B cell (primary cell): ENCODE results near the gene TEX51. TPM values are rescaled to one million over a fixed set of nuclear protein-coding genes. Genes with fewer than 3 reads are reported as not detected.

Experiments
- ATAC-seq: fragments of 200-7000 bp; cut with Tn5 transposase; one replicate; pipeline ENCODE4 v1.10.0; 2021; ENCODE audit warnings: low read depth, mild to moderate bottlenecking, moderate number of reproducible peaks, moderate library complexity
- CTCF ChIA-PET: fragments of 350-600 bp; sonication (Branson Sonifier 250); formaldehyde crosslinking; loops from one replicate; lab custom pipeline; 2021; ENCODE audit warnings: antibody characterized with exemption, inconsistent platforms; lab: Charles Lee
- POLR2A ChIA-PET: fragments of 350-600 bp; sonication (Branson Sonifier 250); formaldehyde crosslinking; loops from one replicate; lab custom pipeline; 2021; ENCODE audit warnings: antibody characterized with exemption; lab: Charles Lee
- DNase-seq: peaks from one replicate; pipeline ENCODE4 v3.0.0; 2013
- H2AFZ ChIP-seq: 2 replicates; pipeline ENCODE4 v1.6.1; 2012; ENCODE audit warnings: mild to moderate bottlenecking, low read depth, low read length; ENCODE audit not compliant: insufficient read depth, poor library complexity, severe bottlenecking
- H3K27ac ChIP-seq, 2 donors: 1 replicate in 1 of 2; 2 replicates in 1 of 2; pipeline ENCODE4 v1.5.1; 2012 to 2013; ENCODE audit warnings: low read length in 2 of 2, mild to moderate bottlenecking in 2 of 2, moderate library complexity in 1 of 2
- H3K27me3 ChIP-seq, 4 experiments: fragments of 200-600 bp in 1 of 4; sonication (generic) in 1 of 4; replicated peaks in 1 of 4; 1 replicate in 2 of 4; 2 replicates in 2 of 4; pipeline versions ENCODE4 v1.6.1 to v1.7.0; 2013 to 2016; ENCODE audit warnings: low read length in 3 of 4, mild to moderate bottlenecking in 2 of 4, mixed read lengths in 1 of 4, moderate library complexity in 1 of 4; ENCODE audit not compliant: insufficient read depth in 4 of 4, control insufficient read depth in 3 of 4; ENCODE audit errors: control extremely low read depth in 1 of 4
- H3K36me3 ChIP-seq, 2 experiments: replicated peaks in 1 of 2; 1 replicate in 1 of 2; 2 replicates in 1 of 2; pipeline versions ENCODE4 v1.6.1 to v1.7.1; 2013; ENCODE audit warnings: low read length in 1 of 2; ENCODE audit not compliant: insufficient read depth in 2 of 2, control insufficient read depth in 1 of 2; ENCODE audit errors: control extremely low read depth in 1 of 2, extremely low read depth in 1 of 2
- H3K4me1 ChIP-seq, 2 donors: fragments of 200-600 bp in 1 of 2; sonication (generic) in 1 of 2; 1 replicate in 1 of 2; 2 replicates in 1 of 2; pipeline versions ENCODE4 v1.5.1 to v1.6.1; 2013 to 2017; ENCODE audit warnings: low read length in 2 of 2; ENCODE audit not compliant: control insufficient read depth in 2 of 2, insufficient read depth in 2 of 2
- H3K4me2 ChIP-seq: replicated peaks from 2 replicates; pipeline ENCODE3; 2012; ENCODE audit warnings: mild to moderate bottlenecking, low read depth, low read length; ENCODE audit not compliant: poor library complexity, severe bottlenecking
- H3K4me3 ChIP-seq, 5 experiments: fragments of 200-600 bp in 1 of 5; sonication (generic) in 1 of 5; 1 replicate in 3 of 5; 2 replicates in 2 of 5; pipeline versions ENCODE4 v1.5.1 to v1.7.0; 2011 to 2016; ENCODE audit warnings: low read length in 4 of 5, mild to moderate bottlenecking in 4 of 5, low read depth in 2 of 5, control low read depth in 1 of 5, moderate library complexity in 1 of 5; ENCODE audit not compliant: insufficient read depth in 1 of 5; ENCODE audit errors: control extremely low read depth in 1 of 5, extremely low read depth in 1 of 5
- H3K79me2 ChIP-seq: fragments of 200-600 bp; sonication (generic); one replicate; pipeline ENCODE4 v1.6.0; 2016; ENCODE audit warnings: low read length; ENCODE audit not compliant: control insufficient read depth, insufficient read depth
- H3K9ac ChIP-seq: fragments of 200-600 bp; sonication (generic); 2 replicates; pipeline ENCODE4 v1.6.1; 2017; ENCODE audit warnings: mild to moderate bottlenecking, low read length, moderate library complexity
- H3K9me3 ChIP-seq, 3 donors: one replicate each; pipeline versions ENCODE4 v1.6.1 to v1.7.1; 2013; ENCODE audit warnings: low read length in 2 of 3; ENCODE audit not compliant: control insufficient read depth in 2 of 3, insufficient read depth in 1 of 3; ENCODE audit errors: control extremely low read depth in 1 of 3
- H4K20me1 ChIP-seq: 2 replicates; pipeline ENCODE4 v1.6.0; 2012; ENCODE audit warnings: mild to moderate bottlenecking, low read length; ENCODE audit not compliant: insufficient read depth, control insufficient read depth, poor library complexity, severe bottlenecking
- H3K27ac Mint-ChIP-seq: one replicate; pipeline ENCODE4 v1.8.0; 2021; ENCODE audit warnings: mixed read lengths
- H3K27me3 Mint-ChIP-seq: one replicate; pipeline ENCODE4 v1.8.0; 2021; ENCODE audit warnings: mixed read lengths
- H3K4me1 Mint-ChIP-seq: one replicate; pipeline ENCODE4 v1.8.0; 2021; ENCODE audit warnings: mixed read lengths
- H3K4me3 Mint-ChIP-seq: one replicate; pipeline ENCODE4 v1.8.0; 2021; ENCODE audit warnings: mixed read lengths
- H3K9me3 Mint-ChIP-seq: one replicate; pipeline ENCODE4 v1.8.0; 2022; ENCODE audit warnings: mixed read lengths; ENCODE audit not compliant: insufficient read depth
- EZH2 ChIP-seq: IDR thresholded peaks from 2 replicates; pipeline ENCODE4 v1.6.1; 2012; ENCODE audit warnings: borderline replicate concordance, low read depth, mild to moderate bottlenecking, moderate library complexity, low read length; ENCODE audit not compliant: insufficient read depth, poor library complexity, severe bottlenecking
- WGBS: methylation state at CpG from one replicate; pipeline ENCODE4 v1.1.5; 2013; ENCODE audit warnings: missing lambda C conversion rate; ENCODE audit not compliant: insufficient coverage; 5-methylcytosine and 5-hydroxymethylcytosine counted together
- intact Hi-C: fragments of 100-400 bp; cut with micrococcal nuclease; formaldehyde crosslinking; loops from one replicate; pipeline ENCODE4 v1.10.0; 2022
- polyA plus RNA-seq: library from polyadenylated mRNA; depleted of rRNA; stranded (reverse); fragments of >200 nt; gene quantifications from 2 replicates; pipeline ENCODE4 v1.2.3, GENCODE V29; 2012
- total RNA-seq, 2 donors: library from RNA; stranded (reverse); fragments of 120-200 nt in 1 of 2; gene quantifications; 1 replicate in 1 of 2; 2 replicates in 1 of 2; pipeline versions ENCODE4 v1.2.3 to v1.2.4, GENCODE V29; 2013 to 2022
- TF ChIP-seq, protein P1 (sequence below): fragments of 200-600 bp; IDR thresholded peaks from one replicate; pipeline ENCODE4 v1.8.0; 2022; ENCODE audit warnings: antibody characterized with exemption, mild to moderate bottlenecking

The TEX51 gene
- total and polyA plus RNA-seq, 2 donors (not counting 1 experiment from before 2014, with no cell fraction given): not detected

DNA sequence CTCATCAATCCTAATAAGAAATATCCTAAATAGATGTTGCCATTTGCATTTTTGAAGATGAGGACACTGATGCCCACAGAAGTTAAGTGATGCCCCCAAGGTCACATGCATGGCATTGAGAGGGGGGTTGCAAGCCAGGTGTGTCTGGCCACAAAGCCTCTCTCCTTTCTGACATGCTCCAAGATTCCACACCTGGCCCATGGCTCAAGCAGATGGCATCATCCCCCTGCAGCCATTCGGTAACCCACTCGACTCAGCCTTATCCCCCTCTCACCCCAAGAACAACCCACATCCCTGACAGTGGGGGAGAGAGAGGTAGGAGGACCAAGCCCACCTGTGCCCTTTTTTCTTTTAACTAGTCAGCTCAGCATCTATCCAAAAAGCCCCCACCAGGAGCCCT, 16.5 kb upstream of the TEX51 start:
- no peak for TF ChIP-seq EZH2
- TF ChIP-seq, protein P1, sequence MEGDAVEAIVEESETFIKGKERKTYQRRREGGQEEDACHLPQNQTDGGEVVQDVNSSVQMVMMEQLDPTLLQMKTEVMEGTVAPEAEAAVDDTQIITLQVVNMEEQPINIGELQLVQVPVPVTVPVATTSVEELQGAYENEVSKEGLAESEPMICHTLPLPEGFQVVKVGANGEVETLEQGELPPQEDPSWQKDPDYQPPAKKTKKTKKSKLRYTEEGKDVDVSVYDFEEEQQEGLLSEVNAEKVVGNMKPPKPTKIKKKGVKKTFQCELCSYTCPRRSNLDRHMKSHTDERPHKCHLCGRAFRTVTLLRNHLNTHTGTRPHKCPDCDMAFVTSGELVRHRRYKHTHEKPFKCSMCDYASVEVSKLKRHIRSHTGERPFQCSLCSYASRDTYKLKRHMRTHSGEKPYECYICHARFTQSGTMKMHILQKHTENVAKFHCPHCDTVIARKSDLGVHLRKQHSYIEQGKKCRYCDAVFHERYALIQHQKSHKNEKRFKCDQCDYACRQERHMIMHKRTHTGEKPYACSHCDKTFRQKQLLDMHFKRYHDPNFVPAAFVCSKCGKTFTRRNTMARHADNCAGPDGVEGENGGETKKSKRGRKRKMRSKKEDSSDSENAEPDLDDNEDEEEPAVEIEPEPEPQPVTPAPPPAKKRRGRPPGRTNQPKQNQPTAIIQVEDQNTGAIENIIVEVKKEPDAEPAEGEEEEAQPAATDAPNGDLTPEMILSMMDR: no peak
- Histone ChIP-seq H3K4me3 (no peak overlapping the region), H3K27ac (no peak overlapping the region), H4K20me1 (no peaks in the 10 kb centered on the region), H3K79me2 (no peaks in the 10 kb centered on the region), H3K27me3 (peaks cover 0 to 16% (median 0%) of the 10 kb centered on the region in 4 experiments), H3K9me3 (peaks cover 0 to 13% (median 0%) of the 10 kb centered on the region in 3 donors), H3K36me3 (no peaks in the 10 kb centered on the region), H3K9ac (no peak overlapping the region), H3K4me2 (no peak overlapping the region), H2AFZ (no peak overlapping the region), H3K4me1 (peaks cover 3 to 8% of the 10 kb centered on the region in 2 donors)
- ATAC-seq: no peak
- H3K9me3 Mint-ChIP-seq: no peaks in the 10 kb centered on the region
- H3K4me3 Mint-ChIP-seq: no peak overlapping the region
- no peak overlapping the region for H3K27ac Mint-ChIP-seq
- ChIA-PET CTCF (no interaction called here), POLR2A (no interaction called here)
- 0% methylated on average over 1 of the region's 2 CpGs for WGBS
- H3K27me3 Mint-ChIP-seq: peaks cover 12% of the 10 kb centered on the region
- DNase-seq: no peak
- peaks cover 5% of the 10 kb centered on the region for H3K4me1 Mint-ChIP-seq
- intact Hi-C loops: no loop called here

DNA sequence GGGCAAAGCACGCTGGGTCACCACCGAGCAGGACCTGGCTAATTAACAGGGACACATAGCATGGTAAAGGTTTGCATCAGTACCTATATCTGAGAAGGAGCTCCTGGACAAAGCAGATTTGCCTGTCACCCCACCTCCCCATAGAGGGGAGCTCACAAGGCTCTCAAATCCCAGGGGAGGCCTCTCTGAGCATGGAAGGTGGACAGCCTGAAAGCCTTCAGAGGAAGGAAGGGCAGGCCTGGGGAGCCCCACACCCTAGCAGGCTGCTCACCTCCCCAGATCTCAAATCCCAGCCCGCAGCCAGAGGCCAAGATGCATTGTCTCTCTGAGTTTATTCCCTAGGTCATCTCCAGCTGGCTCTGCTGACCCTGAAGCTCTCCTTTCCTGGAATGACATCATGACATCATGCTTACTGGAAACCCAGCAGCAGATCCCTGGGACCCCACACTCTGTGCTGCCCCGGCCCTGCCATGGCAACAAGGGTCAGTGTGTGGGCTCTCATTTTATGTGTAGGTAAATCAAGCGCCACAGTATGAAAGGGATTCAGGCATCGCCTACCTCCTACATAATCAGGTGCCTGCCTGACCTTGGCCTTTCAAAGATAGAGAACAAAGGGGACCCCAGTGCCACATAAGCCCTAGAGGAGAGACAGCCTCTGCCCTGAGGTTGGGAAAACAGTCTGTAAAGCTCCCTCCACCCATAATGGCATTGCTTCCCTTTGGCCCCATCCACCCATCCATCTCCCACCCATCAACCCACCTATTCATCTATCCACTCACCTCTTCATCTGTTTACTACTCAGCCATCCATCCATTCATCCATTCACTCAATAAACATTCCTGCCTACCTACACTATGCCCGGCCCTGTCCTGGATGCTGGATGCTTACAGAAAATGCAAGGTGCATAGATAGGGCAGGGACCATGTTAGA, 15.7 kb upstream of the TEX51 start:
- Histone ChIP-seq H3K4me1 (peaks cover 3 to 8% of the 10 kb centered on the region in 2 donors), H3K27me3 (peaks cover 0 to 17% (median 0%) of the 10 kb centered on the region in 4 experiments), H4K20me1 (no peaks in the 10 kb centered on the region), H3K4me2 (no peak overlapping the region), H3K4me3 (no peak overlapping the region), H3K27ac (no peak overlapping the region), H3K36me3 (no peaks in the 10 kb centered on the region), H3K9me3 (peaks cover 0 to 6% (median 0%) of the 10 kb centered on the region in 3 donors), H2AFZ (no peak overlapping the region), H3K9ac (no peak overlapping the region), H3K79me2 (no peaks in the 10 kb centered on the region)
- intact Hi-C loops: no loop called here
- ATAC-seq: no peak
- no peaks in the 10 kb centered on the region for H3K9me3 Mint-ChIP-seq
- H3K4me3 Mint-ChIP-seq: no peak overlapping the region
- POLR2A ChIA-PET: no interaction called here
- 100% methylated on average over 1 of the region's 7 CpGs for WGBS
- no peak overlapping the region for H3K27ac Mint-ChIP-seq
- CTCF ChIA-PET: no interaction called here
- peaks cover 13% of the 10 kb centered on the region for H3K27me3 Mint-ChIP-seq
- peaks cover 5% of the 10 kb centered on the region for H3K4me1 Mint-ChIP-seq
- no peak for DNase-seq
- no peak for TF ChIP-seq EZH2
- TF ChIP-seq, protein P1: no peak
